GM23338 (cell line): ENCODE data around the gene NOD1. TPM values are rescaled to one million over a fixed set of nuclear protein-coding genes. Genes with fewer than 3 reads are reported as not detected.
A peak's percentile ranks its signal among the peaks of the same experiment; 100 is the strongest.

Source experiments
- ATAC-seq: fragments of 200-7000 bp; cut with Tn5 transposase; 3 replicates; pipeline ENCODE4 v1.9.1; 2020
- DNase-seq: peaks from one replicate; pipeline ENCODE4 v3.0.0-alpha.2; 2015; ENCODE audit warnings: low spot score
- H2AFZ ChIP-seq: fragments of 200-600 bp; sonication (generic); 2 replicates; pipeline ENCODE4 v1.8.0; 2016; ENCODE audit warnings: antibody characterized with exemption, mild to moderate bottlenecking, moderate library complexity
- H3F3A ChIP-seq: fragments of 200-600 bp; sonication (generic); replicated peaks from 2 replicates; pipeline ENCODE4 v1.8.0; 2017; ENCODE audit warnings: antibody characterized with exemption, mixed run types, low read depth
- H3K27ac ChIP-seq: fragments of 200-600 bp; sonication (generic); 2 replicates; pipeline ENCODE4 v1.6.1; 2016; ENCODE audit warnings: low read depth
- H3K27me3 ChIP-seq: fragments of 200-600 bp; sonication (generic); 2 replicates; pipeline ENCODE4 v1.8.0; 2016; ENCODE audit warnings: mild to moderate bottlenecking, mixed run types, moderate library complexity; ENCODE audit not compliant: insufficient read depth
- H3K36me3 ChIP-seq: fragments of 200-600 bp; sonication (generic); 2 replicates; pipeline ENCODE4 v1.8.0; 2016; ENCODE audit warnings: mild to moderate bottlenecking; ENCODE audit not compliant: insufficient read depth
- H3K4me1 ChIP-seq: fragments of 200-600 bp; sonication (generic); 2 replicates; pipeline ENCODE4 v1.8.0; 2016; ENCODE audit warnings: mild to moderate bottlenecking, moderate library complexity; ENCODE audit not compliant: insufficient read depth
- H3K4me2 ChIP-seq: fragments of 200-600 bp; sonication (generic); 2 replicates; pipeline ENCODE4 v1.7.1; 2017; ENCODE audit warnings: mixed run types
- H3K4me3 ChIP-seq: fragments of 200-600 bp; sonication (generic); 2 replicates; pipeline ENCODE4 v1.6.1; 2016; ENCODE audit warnings: mixed run types
- H3K79me2 ChIP-seq: fragments of 200-600 bp; sonication (generic); replicated peaks from 2 replicates; pipeline ENCODE4 v1.8.0; 2017; ENCODE audit warnings: mild to moderate bottlenecking; ENCODE audit not compliant: insufficient read depth
- H3K9me2 ChIP-seq: fragments of 200-600 bp; sonication (generic); 2 replicates; pipeline ENCODE4 v1.8.0; 2017; ENCODE audit not compliant: insufficient read depth
- H4K20me1 ChIP-seq: fragments of 200-600 bp; sonication (generic); replicated peaks from 2 replicates; pipeline ENCODE4 v1.8.0; 2017; ENCODE audit warnings: mild to moderate bottlenecking; ENCODE audit not compliant: insufficient read depth
- H3K27ac Mint-ChIP-seq: 2 replicates; pipeline ENCODE4 v1.8.0; 2020; ENCODE audit warnings: inconsistent platforms, mild to moderate bottlenecking, moderate library complexity, mixed read lengths
- H3K27me3 Mint-ChIP-seq: 3 replicates; pipeline ENCODE4 v1.8.0; 2022; ENCODE audit warnings: low read depth, mild to moderate bottlenecking, moderate library complexity, mixed read lengths, inconsistent platforms; ENCODE audit not compliant: insufficient read depth, poor library complexity
- H3K36me3 Mint-ChIP-seq: 3 replicates; pipeline ENCODE4 v1.8.0; 2021; ENCODE audit warnings: low read depth, mild to moderate bottlenecking, inconsistent platforms, moderate library complexity, mixed read lengths
- H3K4me1 Mint-ChIP-seq: 3 replicates; pipeline ENCODE4 v1.8.0; 2020; ENCODE audit warnings: mild to moderate bottlenecking, inconsistent platforms, mixed read lengths
- H3K4me3 Mint-ChIP-seq: 3 replicates; pipeline ENCODE4 v1.8.0; 2021; ENCODE audit warnings: moderate library complexity, mild to moderate bottlenecking, inconsistent platforms, mixed read lengths
- H3K9me3 Mint-ChIP-seq: 3 replicates; pipeline ENCODE4 v1.8.0; 2020; ENCODE audit warnings: moderate library complexity, mild to moderate bottlenecking, inconsistent platforms, mixed read lengths
- CTCF ChIP-seq, 2 experiments: fragments of 200-600 bp in 1 of 2; sonication (generic) in 1 of 2; conservative IDR thresholded peaks; 2 replicates each; pipeline versions ENCODE4 v1.5.1 to v1.6.1; 2016 to 2017; ENCODE audit warnings: antibody characterized with exemption in 2 of 2, low read depth in 2 of 2, mild to moderate bottlenecking in 2 of 2, moderate library complexity in 1 of 2
- ETS1 ChIP-seq: IDR thresholded peaks from 2 replicates; pipeline ENCODE4 v1.6.1; 2016; ENCODE audit warnings: antibody characterized with exemption
- EZH2 ChIP-seq: fragments of 200-600 bp; sonication (generic); IDR thresholded peaks from one replicate; pipeline ENCODE4 v1.8.0; 2017; ENCODE audit warnings: antibody characterized with exemption, mild to moderate bottlenecking, low read depth; ENCODE audit not compliant: unreplicated experiment
- JUNB ChIP-seq: IDR thresholded peaks from one replicate; pipeline ENCODE4 v1.6.1; 2016; ENCODE audit warnings: antibody characterized with exemption; ENCODE audit not compliant: unreplicated experiment
- STAT1 ChIP-seq: IDR thresholded peaks from one replicate; pipeline ENCODE4 v1.6.1; 2016; ENCODE audit warnings: antibody characterized with exemption; ENCODE audit not compliant: unreplicated experiment
- ZNF114 ChIP-seq: fragments of 250-450 bp; sonication (Bioruptor Pico); IDR thresholded peaks from 2 replicates; pipeline ENCODE4 v1.5.0; 2020; ENCODE audit warnings: mild to moderate bottlenecking, moderate library complexity
- ZNF462 ChIP-seq: fragments of 250-450 bp; sonication (Bioruptor Pico); IDR thresholded peaks from 2 replicates; pipeline ENCODE4 v1.5.0; 2020; ENCODE audit warnings: mild to moderate bottlenecking, moderate library complexity
- polyA plus RNA-seq: library from polyadenylated mRNA; unstranded; fragments of >200 nt; fragmentation: Nextera tagmentation; extraction: Ambion mirVana; gene quantifications from 2 replicates; pipeline ENCODE4 v1.2.1, GENCODE V29; 2016
- total RNA-seq: library from RNA; depleted of rRNA; stranded (reverse); fragments of >200 nt; shearing (Covaris generic); gene quantifications from 2 replicates; pipeline ENCODE4 v1.2.3, GENCODE V29; 2014

NOD1 gene
- total and polyA plus RNA-seq, 2 experiments from 2014 or later = 2.1 to 7.3 TPM

GRCh38 chr7:30464231-30464671, 14.3 kb downstream of the NOD1 start:
- Histone ChIP-seq H3K36me3 (no peaks in the 10 kb centered on the region), H3K9me2 (no peaks in the 10 kb centered on the region), H4K20me1 (no peaks in the 10 kb centered on the region), H3K4me1 (peaks cover 10% of the 10 kb centered on the region), H3K4me3 (no peak overlapping the region), H3K79me2 (peaks cover 11% of the 10 kb centered on the region), H3K4me2 (no peak overlapping the region), H2AFZ (no peak overlapping the region), H3K27ac (no peak overlapping the region), H3F3A (no peaks in the 10 kb centered on the region), H3K27me3 (no peaks in the 10 kb centered on the region)
- Mint-ChIP-seq H3K27ac (0 out of 2 replicates have a peak overlapping the region, but pooled peaks have one; percentile 40), H3K27me3 (peaks cover 9% of the 10 kb centered on the region), H3K4me1 (peaks cover 18% of the 10 kb centered on the region), H3K9me3 (no peaks in the 10 kb centered on the region), H3K36me3 (no peaks in the 10 kb centered on the region), H3K4me3 (no peak overlapping the region)
- TF ChIP-seq JUNB (no peak), EZH2 (no peak)
- DNase-seq (no peak), ATAC-seq (no peak)

- peaks cover 9% of the 10 kb centered on the region for H3K27me3 Mint-ChIP-seq
- DNase-seq = no peak
- Histone ChIP-seq H3K27me3 (no peaks in the 10 kb centered on the region), H3K9me2 (no peaks in the 10 kb centered on the region), H3K4me2 (no peak overlapping the region), H3K36me3 (no peaks in the 10 kb centered on the region), H3K4me1 (0 out of 2 replicates have a peak, but pooled peaks cover 4% of the 10 kb centered on the region), H3K4me3 (no peak overlapping the region), H2AFZ (no peak overlapping the region), H4K20me1 (no peaks in the 10 kb centered on the region), H3K79me2 (peaks cover 9% of the 10 kb centered on the region), H3F3A (no peaks in the 10 kb centered on the region), H3K27ac (no peak overlapping the region)
- H3K36me3 Mint-ChIP-seq = no peaks in the 10 kb centered on the region
- H3K4me1 Mint-ChIP-seq = peaks cover 13% of the 10 kb centered on the region
- H3K9me3 Mint-ChIP-seq = no peaks in the 10 kb centered on the region
- H3K27ac Mint-ChIP-seq = 0 out of 2 replicates have a peak overlapping the region, but pooled peaks have one; percentile 40
- TF ChIP-seq ZNF462 (CRISPR knock-in tag) (no peak), JUNB (no peak), ETS1 (no peak), CTCF (conservative IDR thresholded peaks at IDR 0.05; ENCODE audit: low read depth in 2 of 2) (no peak), STAT1 (no peak), ZNF114 (CRISPR knock-in tag) (no peak)
- H3K4me3 Mint-ChIP-seq = no peak overlapping the region
- no peak for ATAC-seq
These were observed 15.0 kb downstream of the NOD1 start for GRCh38 chr7:30463405-30464145.
